Measurements from ENCODE around the gene NFATC3.

NFATC3 gene

GRCh38 chr16:68079376-68079625, 5.9 kb upstream of the NFATC3 start:
- DNase-seq (ENCODE audit: low read depth) = no peak
- TF ChIP-seq POLR2A (IDR thresholded peaks at IDR 0.05; ENCODE audit: extremely low read depth, insufficient read length) (no peak), MYC (IDR thresholded peaks at IDR 0.05; ENCODE audit: low read depth, low read length) (no peak), MAX (IDR thresholded peaks at IDR 0.05; ENCODE audit: low read depth, low read length) (no peak), CTCF (IDR thresholded peaks at IDR 0.05; ENCODE audit: low read depth, low read length) (no peak)
- H3K4me3 ChIP-seq (ENCODE audit: low read depth, low read length) = peak overlapping the region; percentile 9

- DNase-seq (ENCODE audit: low read depth) = peak; percentile 99
- TF ChIP-seq CTCF (IDR thresholded peaks at IDR 0.05; ENCODE audit: low read depth, low read length) (no peak), POLR2A (IDR thresholded peaks at IDR 0.05; ENCODE audit: extremely low read depth, insufficient read length) (peak; percentile 14), MAX (IDR thresholded peaks at IDR 0.05; ENCODE audit: low read depth, low read length) (peak; percentile 31; the same call in 1 of the 2 replicates), MYC (IDR thresholded peaks at IDR 0.05; ENCODE audit: low read depth, low read length) (no peak)
- H3K4me3 ChIP-seq (ENCODE audit: low read depth, low read length) = peak overlapping the region; percentile 21
Measured at GRCh38 chr16:68079626-68080344, 5.4 kb upstream of the NFATC3 start.

- no peak overlapping the region for H3K4me3 ChIP-seq (ENCODE audit: low read depth, low read length)
- TF ChIP-seq MYC (IDR thresholded peaks at IDR 0.05; ENCODE audit: low read depth, low read length) = no peak
- TF ChIP-seq CTCF (IDR thresholded peaks at IDR 0.05; ENCODE audit: low read depth, low read length) = no peak
- TF ChIP-seq MAX (IDR thresholded peaks at IDR 0.05; ENCODE audit: low read depth, low read length) = no peak
- TF ChIP-seq POLR2A (IDR thresholded peaks at IDR 0.05; ENCODE audit: extremely low read depth, insufficient read length) = no peak
- no peak for DNase-seq (ENCODE audit: low read depth)
Measured at GRCh38 chr16:68081861-68082628, 3.1 kb upstream of the NFATC3 start.

- no peak overlapping the region for H3K4me3 ChIP-seq (ENCODE audit: low read depth, low read length)
- DNase-seq (ENCODE audit: low read depth) = no peak
- no peak for TF ChIP-seq MAX (IDR thresholded peaks at IDR 0.05; ENCODE audit: low read depth, low read length)
Measured at GRCh38 chr16:68082629-68083238, 2.4 kb upstream of the NFATC3 start.

- DNase-seq (ENCODE audit: low read depth) = no peak
- no peak overlapping the region for H3K4me3 ChIP-seq (ENCODE audit: low read depth, low read length)
- TF ChIP-seq CTCF (IDR thresholded peaks at IDR 0.05; ENCODE audit: low read depth, low read length) (no peak), POLR2A (IDR thresholded peaks at IDR 0.05; ENCODE audit: extremely low read depth, insufficient read length) (no peak), MYC (IDR thresholded peaks at IDR 0.05; ENCODE audit: low read depth, low read length) (no peak), MAX (IDR thresholded peaks at IDR 0.05; ENCODE audit: low read depth, low read length) (no peak)
Measured at GRCh38 chr16:68083239-68083781, 1.9 kb upstream of the NFATC3 start.
